Measurements from ENCODE around the gene PRSS33. TPM values are rescaled to one million over a fixed set of nuclear protein-coding genes. Genes with fewer than 3 reads are reported as not detected.

The PRSS33 gene
- total RNA-seq, 1 experiment from 2014 or later = not detected

GRCh38 chr16:2774161-2774891, 13.0 kb downstream of the PRSS33 start:
- Histone ChIP-seq H3K4me3 (no peak overlapping the region), H3K36me3 (peaks cover 79% of the 10 kb centered on the region), H3K9me3 (replicated peaks) (0 out of 2 replicates have a peak, but pooled peaks cover 2% of the 10 kb centered on the region), H3K27me3 (replicated peaks) (no peaks in the 10 kb centered on the region), H3K27ac (no peak overlapping the region), H3K4me1 (replicated peaks) (peaks cover 25% of the 10 kb centered on the region)
- DNase-seq (ENCODE audit: low read depth in 1 of 2, low spot score in 2 of 2) = no peak

- no peaks in the 10 kb centered on the region for H3K27me3 ChIP-seq (replicated peaks)
- H3K4me3 ChIP-seq = no peak overlapping the region
- 0 out of 2 replicates have a peak, but pooled peaks cover 2% of the 10 kb centered on the region for H3K9me3 ChIP-seq (replicated peaks)
- no peak for DNase-seq (ENCODE audit: low read depth in 1 of 2, low spot score in 2 of 2)
- H3K36me3 ChIP-seq = peaks cover 89% of the 10 kb centered on the region
- peaks cover 22% of the 10 kb centered on the region for H3K4me1 ChIP-seq (replicated peaks)
- H3K27ac ChIP-seq = no peak overlapping the region; the same call in 1 of the 2 replicates
Observed at GRCh38 chr16:2773188-2773968, 14.0 kb downstream of the PRSS33 start.

- no peaks in the 10 kb centered on the region for H3K27me3 ChIP-seq (replicated peaks)
- peaks cover 96% of the 10 kb centered on the region for H3K36me3 ChIP-seq
- peaks cover 20% of the 10 kb centered on the region for H3K4me1 ChIP-seq (replicated peaks)
- DNase-seq (ENCODE audit: low read depth in 1 of 2, low spot score in 2 of 2) = no peak
- H3K4me3 ChIP-seq = no peak overlapping the region
- H3K27ac ChIP-seq = no peak overlapping the region
- 0 out of 2 replicates have a peak, but pooled peaks cover 1% of the 10 kb centered on the region for H3K9me3 ChIP-seq (replicated peaks)
Observed at GRCh38 chr16:2771496-2772402, 15.6 kb downstream of the PRSS33 start.

GRCh38 chr16:2770057-2770951, 17.1 kb downstream of the PRSS33 start:
- Histone ChIP-seq H3K27ac (no peak overlapping the region), H3K27me3 (replicated peaks) (no peaks in the 10 kb centered on the region), H3K4me1 (replicated peaks) (peaks cover 9% of the 10 kb centered on the region), H3K36me3 (peaks cover 97% of the 10 kb centered on the region), H3K4me3 (no peak overlapping the region), H3K9me3 (replicated peaks) (no peaks in the 10 kb centered on the region)
- DNase-seq (ENCODE audit: low read depth in 1 of 2, low spot score in 2 of 2) = no peak

- Histone ChIP-seq H3K36me3 (peaks cover 97% of the 10 kb centered on the region), H3K27ac (no peak overlapping the region)
Observed at GRCh38 chr16:2769675-2770056, 17.7 kb downstream of the PRSS33 start.

GRCh38 chr16:2769100-2769529, 18.2 kb downstream of the PRSS33 start:
- Histone ChIP-seq H3K9me3 (replicated peaks) (no peaks in the 10 kb centered on the region), H3K4me1 (replicated peaks) (peaks cover 9% of the 10 kb centered on the region), H3K4me3 (no peak overlapping the region), H3K27ac (no peak overlapping the region), H3K36me3 (peaks cover 97% of the 10 kb centered on the region), H3K27me3 (replicated peaks) (no peaks in the 10 kb centered on the region)
- no peak for DNase-seq (ENCODE audit: low read depth in 1 of 2, low spot score in 2 of 2)

More at GRCh38 chr16:2769675-2770056, 17.7 kb downstream of the PRSS33 start:
- Histone ChIP-seq H3K4me1 (replicated peaks) (peaks cover 9% of the 10 kb centered on the region), H3K4me3 (no peak overlapping the region), H3K27me3 (replicated peaks) (no peaks in the 10 kb centered on the region), H3K9me3 (replicated peaks) (no peaks in the 10 kb centered on the region)
- DNase-seq (ENCODE audit: low read depth in 1 of 2, low spot score in 2 of 2) = no peak

- Histone ChIP-seq H3K4me1 (replicated peaks) (peaks cover 8% of the 10 kb centered on the region), H3K9me3 (replicated peaks) (no peaks in the 10 kb centered on the region), H3K27me3 (replicated peaks) (no peaks in the 10 kb centered on the region), H3K4me3 (no peak overlapping the region), H3K36me3 (peaks cover 97% of the 10 kb centered on the region), H3K27ac (no peak overlapping the region)
- DNase-seq (ENCODE audit: low read depth in 1 of 2, low spot score in 2 of 2) = no peak
Observed at GRCh38 chr16:2768403-2769089, 18.8 kb downstream of the PRSS33 start.

GRCh38 chr16:2767891-2768290, 19.5 kb downstream of the PRSS33 start:
- H3K27me3 ChIP-seq (replicated peaks) = no peaks in the 10 kb centered on the region
- H3K9me3 ChIP-seq (replicated peaks) = no peaks in the 10 kb centered on the region
- peaks cover 97% of the 10 kb centered on the region for H3K36me3 ChIP-seq
- no peak for DNase-seq (ENCODE audit: low read depth in 1 of 2, low spot score in 2 of 2)
- H3K27ac ChIP-seq = no peak overlapping the region
- no peak overlapping the region for H3K4me3 ChIP-seq
- peaks cover 1% of the 10 kb centered on the region; the same call in 1 of the 2 replicates for H3K4me1 ChIP-seq (replicated peaks)

- no peaks in the 10 kb centered on the region for H3K9me3 ChIP-seq (replicated peaks)
- no peak overlapping the region for H3K27ac ChIP-seq
- H3K4me3 ChIP-seq = no peak overlapping the region
- no peaks in the 10 kb centered on the region for H3K27me3 ChIP-seq (replicated peaks)
- no peak for DNase-seq (ENCODE audit: low read depth in 1 of 2, low spot score in 2 of 2)
- H3K36me3 ChIP-seq = peaks cover 98% of the 10 kb centered on the region
- H3K4me1 ChIP-seq (replicated peaks) = no peaks in the 10 kb centered on the region
Observed at GRCh38 chr16:2767140-2767731, 20.1 kb downstream of the PRSS33 start.

- H3K27me3 ChIP-seq (replicated peaks) = no peaks in the 10 kb centered on the region
- H3K9me3 ChIP-seq (replicated peaks) = no peaks in the 10 kb centered on the region
- H3K4me3 ChIP-seq = no peak overlapping the region
- DNase-seq (ENCODE audit: low read depth in 1 of 2, low spot score in 2 of 2) = no peak
- no peak overlapping the region for H3K27ac ChIP-seq
- H3K36me3 ChIP-seq = peaks cover 98% of the 10 kb centered on the region
- no peaks in the 10 kb centered on the region for H3K4me1 ChIP-seq (replicated peaks)
Observed at GRCh38 chr16:2766430-2767139, 20.8 kb downstream of the PRSS33 start.

GRCh38 chr16:2765462-2766404, 21.6 kb downstream of the PRSS33 start:
- no peak overlapping the region for H3K4me3 ChIP-seq
- no peaks in the 10 kb centered on the region for H3K9me3 ChIP-seq (replicated peaks)
- H3K4me1 ChIP-seq (replicated peaks) = no peaks in the 10 kb centered on the region
- H3K27ac ChIP-seq = no peak overlapping the region
- DNase-seq (ENCODE audit: low read depth in 1 of 2, low spot score in 2 of 2) = no peak
- H3K36me3 ChIP-seq = peaks cover 100% of the 10 kb centered on the region
- no peaks in the 10 kb centered on the region for H3K27me3 ChIP-seq (replicated peaks)
